GM12891 (cell line): ENCODE measurements around the gene SERP2.

Source experiments
- PAX5 ChIP-seq: IDR thresholded peaks from 2 replicates; pipeline ENCODE4 v1.6.1; 2011; ENCODE audit warnings: low read length, moderate library complexity, mild to moderate bottlenecking; ENCODE audit not compliant: insufficient read depth, severe bottlenecking
- POLR2A ChIP-seq: IDR thresholded peaks from 2 replicates; pipeline ENCODE4 v1.6.1; 2011; ENCODE audit warnings: low read depth, low read length, control low read depth
- POLR2AphosphoS5 ChIP-seq: IDR thresholded peaks from 2 replicates; pipeline ENCODE4 v1.6.1; 2011; ENCODE audit warnings: low read depth, low read length, control low read depth
- POU2F2 ChIP-seq: IDR thresholded peaks from 2 replicates; pipeline ENCODE4 v1.6.1; 2011; ENCODE audit warnings: low read depth, mild to moderate bottlenecking, control low read depth, low read length, moderate library complexity
- SPI1 ChIP-seq: IDR thresholded peaks from 2 replicates; pipeline ENCODE4 v1.6.1; 2011; ENCODE audit warnings: low read depth, low read length, control low read depth
- TAF1 ChIP-seq: IDR thresholded peaks from 2 replicates; pipeline ENCODE4 v1.6.1; 2011; ENCODE audit warnings: low read depth, low read length, control low read depth

GRCh38 chr13:44404261-44405132, 30.9 kb downstream of the SERP2 start:
- TF ChIP-seq POLR2A (no peak), POLR2AphosphoS5 (no peak), TAF1 (no peak), PAX5 (no peak), SPI1 (no peak), POU2F2 (no peak)
